ENCODE measurements around the gene CFAP69. TPM values are rescaled to one million over a fixed set of nuclear protein-coding genes. Genes with fewer than 3 reads are reported as not detected.

The CFAP69 gene
- total RNA-seq, 6 experiments from 2014 or later: 1.7 to 8.2 (median 3.8) TPM

- WGBS (ENCODE audit: insufficient coverage, low coverage, low lambda C conversion rate, missing lambda C conversion rate): 40% methylated on average over 5 of the region's 5 CpGs
- Histone ChIP-seq H3K9me3 (no peaks in the 10 kb centered on the region), H3K4me3 (no peak overlapping the region), H3K36me3 (peaks cover 0 to 2% (median 0%) of the 10 kb centered on the region in 4 donors), H3K27ac (no peak overlapping the region), H3K27me3 (no peaks in the 10 kb centered on the region), H3K4me1 (no peaks in the 10 kb centered on the region)
- peak; percentile 97 to 100 (median 98) for ATAC-seq
- DNase-seq: no peak
- TF ChIP-seq CTCF (IDR thresholded peaks at IDR 0.05) (peak; percentile 52 to 65 (median 64)), POLR2A (IDR thresholded peaks at IDR 0.05) (no peak)
- intact Hi-C loops (cut with DNase I): no loop called here
Measured at GRCh38 chr7:90298145-90299038, 53.4 kb downstream of the CFAP69 start.

- Histone ChIP-seq H3K4me1 (no peaks in the 10 kb centered on the region), H3K36me3 (peaks cover 0 to 1% (median 0%) of the 10 kb centered on the region in 4 donors), H3K27me3 (no peaks in the 10 kb centered on the region), H3K4me3 (no peak overlapping the region), H3K27ac (no peak overlapping the region), H3K9me3 (no peaks in the 10 kb centered on the region)
- intact Hi-C loops (cut with DNase I): no loop called here
- DNase-seq (no peak), ATAC-seq (no peak)
- no peak for TF ChIP-seq CTCF (IDR thresholded peaks at IDR 0.05)
- TF ChIP-seq POLR2A (IDR thresholded peaks at IDR 0.05): no peak
- 100% methylated on average over 1 of the region's 1 CpG for WGBS (ENCODE audit: insufficient coverage, low coverage, low lambda C conversion rate, missing lambda C conversion rate)
Measured at GRCh38 chr7:90303241-90303640, 58.3 kb downstream of the CFAP69 start.

GRCh38 chr7:90309872-90310271 lies 64.9 kb downstream of the CFAP69 start:
- no peaks in the 10 kb centered on the region for H3K9me3 ChIP-seq
- intact Hi-C loops (cut with DNase I): no loop called here
- peaks cover 0 to 3% (median 0%) of the 10 kb centered on the region in 4 donors for H3K36me3 ChIP-seq
- H3K27me3 ChIP-seq: no peaks in the 10 kb centered on the region
- H3K4me1 ChIP-seq: no peaks in the 10 kb centered on the region
- peak in 1 of 4 donors; percentile 21 for ATAC-seq
- DNase-seq: no peak
- TF ChIP-seq POLR2A (IDR thresholded peaks at IDR 0.05): no peak
- peak in 1 of 4 donors; percentile 15 for TF ChIP-seq CTCF (IDR thresholded peaks at IDR 0.05)
- H3K27ac ChIP-seq: no peak overlapping the region
- H3K4me3 ChIP-seq: no peak overlapping the region
- WGBS (ENCODE audit: insufficient coverage, low coverage, low lambda C conversion rate, missing lambda C conversion rate): 85% methylated on average over 5 of the region's 5 CpGs

GRCh38 chr7:90311175-90311574 lies 66.2 kb downstream of the CFAP69 start:
- intact Hi-C loops (cut with DNase I): no loop called here
- no peak overlapping the region for H3K4me3 ChIP-seq

More at GRCh38 chr7:90311175-90311574, 66.2 kb downstream of the CFAP69 start:
- TF ChIP-seq CTCF (IDR thresholded peaks at IDR 0.05): no peak
- TF ChIP-seq POLR2A (IDR thresholded peaks at IDR 0.05): no peak
- ATAC-seq: peak; percentile 75 to 95 (median 78)
- H3K4me1 ChIP-seq: no peaks in the 10 kb centered on the region
- no peaks in the 10 kb centered on the region for H3K27me3 ChIP-seq
- H3K36me3 ChIP-seq: peaks cover 0 to 3% (median 0%) of the 10 kb centered on the region in 4 donors
- no peak overlapping the region for H3K27ac ChIP-seq
- no peak for DNase-seq
- H3K9me3 ChIP-seq: no peaks in the 10 kb centered on the region
